LHCN-M2 (cell line): Measurements from ENCODE around the gene CSKMT. TPM values are rescaled to one million over a fixed set of nuclear protein-coding genes. Genes with fewer than 3 reads are reported as not detected.
"Not testable (repeated sequence)": the region's sequence is repeated elsewhere in the genome, so short reads cannot be mapped to it uniquely, and the experiment has no call there.

Source experiments
- DNase-seq: peaks from one replicate; pipeline ENCODE4 v3.0.0-alpha.2; 2012; ENCODE audit warnings: low read depth
- total RNA-seq: library from RNA; depleted of rRNA; stranded (reverse); fragments of >200 nt; gene quantifications from 2 replicates; pipeline ENCODE4 v1.2.3, GENCODE V29; 2014

CSKMT gene
- total RNA-seq, 1 experiment from 2014 or later, result 8.7 TPM

DNA sequence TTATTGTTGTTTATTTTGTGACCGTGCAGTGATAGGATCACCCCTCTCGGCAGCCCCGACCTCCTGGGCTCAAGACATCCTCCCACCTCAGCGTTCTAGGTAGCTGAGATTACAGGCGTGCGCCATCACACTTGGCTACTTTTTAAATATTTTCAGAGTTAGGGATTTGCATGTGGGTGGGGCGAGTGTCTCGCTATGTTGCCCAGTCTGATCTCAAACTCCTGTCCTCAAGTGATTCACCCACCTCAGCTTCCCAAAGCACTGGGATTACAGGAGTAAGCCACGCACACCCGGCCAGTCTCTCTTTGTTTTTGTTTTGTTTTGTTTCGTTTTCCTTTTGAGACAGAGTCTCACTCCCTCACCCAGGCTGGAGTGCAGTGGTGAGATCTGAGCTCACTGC, 10.8 kb upstream of the CSKMT start:
- no peak for DNase-seq

DNA sequence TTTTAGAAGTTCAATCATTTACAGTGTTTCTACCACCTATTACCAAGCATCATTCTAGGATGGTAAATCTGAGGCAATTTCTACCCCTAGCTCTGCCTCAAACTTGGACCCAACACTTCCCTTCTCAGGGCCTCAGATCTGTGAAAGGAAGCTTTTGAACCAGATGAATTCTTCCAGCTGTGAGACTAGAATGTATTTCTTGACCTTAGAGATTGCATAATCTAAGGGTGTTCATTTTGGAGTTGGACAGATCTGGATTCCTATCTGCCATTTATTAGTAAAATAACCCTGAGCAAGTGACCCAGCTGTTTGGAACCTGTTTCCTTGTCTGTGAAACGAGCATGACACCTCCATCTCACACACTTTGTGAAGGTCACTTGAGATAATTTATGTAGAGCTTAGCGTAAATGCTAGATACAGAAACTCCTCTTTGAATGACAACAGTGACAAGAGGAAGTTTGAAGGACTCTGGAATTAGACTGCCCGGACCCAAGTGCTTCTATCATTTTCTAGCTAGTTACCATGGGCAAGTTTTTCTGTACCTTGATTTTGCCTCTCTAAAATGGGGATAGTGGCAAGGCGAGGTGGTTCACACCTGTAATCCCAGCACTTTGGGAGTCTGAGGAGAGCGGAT, 8.2 kb upstream of the CSKMT start:
- DNase-seq, result no peak

DNA sequence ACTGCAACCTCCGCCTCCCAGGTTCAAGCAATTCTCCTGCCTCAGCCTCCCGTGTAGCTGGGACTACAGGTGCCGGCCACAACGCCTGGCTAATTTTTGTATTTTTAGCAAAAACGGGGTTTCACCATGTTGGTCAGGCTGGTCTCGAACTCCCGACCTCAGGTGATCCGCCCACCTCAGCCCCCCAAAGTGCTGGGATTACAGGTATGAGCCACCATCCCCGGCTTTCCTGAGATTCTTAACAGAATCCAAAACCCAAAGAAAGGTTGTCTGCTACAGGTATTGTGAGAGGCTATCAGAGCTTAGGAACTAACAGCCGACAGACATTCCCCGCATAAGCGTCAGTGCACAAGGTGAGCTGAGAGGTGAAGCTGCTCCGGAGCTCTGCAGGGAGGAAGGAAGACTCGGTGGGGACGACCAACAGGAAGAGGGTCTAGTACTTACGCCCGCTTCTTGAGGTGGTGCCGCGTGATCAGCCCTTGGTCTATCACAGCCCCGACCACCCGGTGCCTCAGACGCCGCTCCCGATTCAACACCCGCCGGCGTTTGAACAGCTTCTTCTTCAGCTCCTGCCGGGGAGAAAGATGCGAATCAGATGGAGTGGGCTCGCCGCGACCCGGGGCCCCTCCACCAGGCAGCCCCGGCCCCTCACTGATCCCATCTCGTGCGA, 572 bp upstream of the CSKMT start:
- peak; percentile 44 for DNase-seq

DNA sequence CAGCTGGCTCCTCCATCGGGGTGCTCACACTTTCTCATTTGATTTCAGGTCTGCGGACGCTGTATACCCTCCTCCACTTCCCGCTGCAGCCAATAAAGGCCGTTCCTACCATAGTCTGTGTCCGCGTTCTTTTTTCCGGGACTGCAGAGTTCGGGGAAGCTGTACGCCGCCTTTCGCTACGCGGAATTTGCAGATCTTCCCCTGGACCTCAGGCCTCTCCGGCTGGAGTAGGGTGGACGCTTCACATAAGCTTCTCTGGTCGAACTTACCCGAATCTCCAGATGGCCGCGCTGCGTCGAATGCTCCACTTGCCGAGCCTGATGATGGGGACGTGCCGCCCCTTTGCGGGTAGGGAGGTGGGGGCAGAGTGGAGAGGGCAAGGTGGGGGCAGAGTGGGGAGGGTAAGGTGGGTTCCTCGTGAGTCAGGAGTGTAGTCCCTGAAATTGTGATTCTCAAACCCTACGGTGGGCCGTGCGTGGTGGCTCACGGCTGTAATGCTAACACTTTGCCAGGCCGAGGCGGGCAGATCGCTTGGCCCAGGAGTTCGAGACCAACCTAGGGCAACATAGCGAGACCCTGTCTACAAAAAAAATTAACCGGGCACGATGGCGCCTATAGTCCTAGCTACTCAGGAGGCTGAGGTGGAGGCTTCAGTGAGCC, 617 bp downstream of the CSKMT start:
- peak; percentile 52 for DNase-seq

DNA sequence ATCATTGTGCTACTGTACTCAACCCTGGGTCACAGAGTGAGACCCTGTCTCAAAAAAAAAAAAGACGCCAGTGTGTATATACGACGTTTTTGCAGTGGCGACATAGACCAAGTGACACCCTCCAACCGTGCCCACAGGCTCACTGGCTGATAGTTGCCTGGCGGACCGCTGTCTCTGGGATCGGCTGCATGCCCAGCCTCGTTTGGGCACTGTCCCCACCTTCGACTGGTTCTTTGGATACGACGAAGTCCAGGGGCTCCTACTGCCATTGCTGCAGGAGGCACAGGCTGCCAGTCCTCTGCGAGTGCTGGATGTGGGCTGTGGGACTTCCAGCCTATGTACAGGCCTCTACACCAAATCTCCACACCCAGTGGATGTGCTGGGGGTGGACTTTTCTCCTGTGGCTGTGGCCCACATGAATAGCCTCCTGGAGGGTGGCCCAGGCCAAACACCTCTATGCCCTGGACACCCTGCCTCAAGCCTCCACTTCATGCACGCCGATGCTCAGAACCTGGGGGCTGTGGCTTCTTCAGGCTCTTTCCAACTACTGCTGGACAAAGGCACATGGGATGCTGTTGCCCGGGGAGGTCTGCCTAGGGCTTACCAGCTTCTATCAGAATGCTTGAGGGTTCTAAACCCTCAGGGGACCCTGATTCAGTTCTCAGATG, 1.3 kb downstream of the CSKMT start:
- DNase-seq, result no peak

DNA sequence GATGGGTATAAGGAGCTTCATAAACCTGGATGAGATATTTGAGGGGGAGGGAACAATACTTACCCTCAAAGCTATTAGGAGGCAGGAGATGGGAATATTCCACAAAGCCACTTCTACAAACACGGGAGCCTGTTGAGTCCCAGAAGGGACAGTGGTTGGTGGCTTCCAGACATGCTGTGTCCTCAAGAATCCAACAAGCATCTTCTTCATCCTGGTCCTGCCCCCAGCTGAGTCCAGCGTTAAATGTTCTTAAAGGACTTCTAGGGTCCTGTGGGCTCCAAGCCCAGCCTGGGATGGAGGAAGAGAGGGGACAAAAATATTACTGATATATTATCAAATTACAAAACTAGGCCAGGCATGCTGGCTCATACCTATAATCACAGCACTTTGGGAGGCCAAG, 2.3 kb downstream of the CSKMT start:
- no peak for DNase-seq

DNA sequence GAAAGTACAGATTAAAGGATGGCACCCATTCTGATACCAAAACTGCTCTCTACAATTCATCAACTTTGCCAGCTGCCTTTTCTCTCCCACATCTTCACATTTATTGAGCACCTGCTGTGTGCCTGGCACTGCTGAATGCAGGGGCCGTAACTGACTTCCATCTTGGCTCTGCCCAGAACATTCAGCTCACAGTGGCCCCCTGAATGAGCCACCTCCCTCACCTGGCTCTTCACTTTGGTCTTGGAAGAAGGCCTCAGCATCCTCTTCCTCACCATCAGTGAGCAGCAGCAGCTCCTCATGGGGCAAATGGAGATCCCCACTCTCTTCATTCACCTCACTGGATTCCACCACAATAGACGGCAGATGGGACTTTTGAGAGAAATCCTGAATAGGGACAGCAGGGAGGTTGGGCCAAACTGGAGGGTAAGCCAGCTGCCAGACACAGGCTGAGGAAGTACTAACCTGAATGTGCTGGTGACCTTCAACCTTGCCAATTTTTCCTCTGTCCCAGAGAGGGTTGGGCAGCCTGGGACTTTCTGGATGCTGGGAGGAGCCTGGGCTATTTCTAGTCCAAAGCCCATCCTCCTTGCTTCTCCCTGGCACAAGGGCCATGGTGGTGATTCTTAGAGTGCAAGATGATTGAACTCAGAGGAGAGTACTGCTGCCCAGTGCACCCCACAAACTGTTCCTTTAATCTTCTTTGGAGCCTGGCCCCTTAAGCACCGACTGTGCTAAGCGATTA, 4.5 kb downstream of the CSKMT start:
- DNase-seq, result no peak

DNA sequence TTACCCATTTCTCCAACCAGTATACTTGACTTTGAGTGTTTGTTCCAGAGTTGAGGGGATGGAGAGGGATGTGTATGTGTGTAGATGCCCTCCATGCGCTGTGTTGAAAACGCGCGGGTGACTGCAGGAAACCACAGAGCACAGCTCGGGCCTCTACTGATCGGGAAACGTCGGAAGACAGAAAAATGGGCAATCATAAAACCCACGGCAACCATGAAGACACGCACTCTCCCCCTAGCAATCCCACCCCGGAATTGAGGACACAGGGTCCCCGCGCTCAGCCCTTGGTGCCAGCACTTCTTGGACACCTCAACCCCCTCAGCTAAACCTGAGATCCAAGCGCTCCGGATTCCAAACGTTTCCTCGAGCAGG, 6.1 kb downstream of the CSKMT start:
- no peak for DNase-seq

DNA sequence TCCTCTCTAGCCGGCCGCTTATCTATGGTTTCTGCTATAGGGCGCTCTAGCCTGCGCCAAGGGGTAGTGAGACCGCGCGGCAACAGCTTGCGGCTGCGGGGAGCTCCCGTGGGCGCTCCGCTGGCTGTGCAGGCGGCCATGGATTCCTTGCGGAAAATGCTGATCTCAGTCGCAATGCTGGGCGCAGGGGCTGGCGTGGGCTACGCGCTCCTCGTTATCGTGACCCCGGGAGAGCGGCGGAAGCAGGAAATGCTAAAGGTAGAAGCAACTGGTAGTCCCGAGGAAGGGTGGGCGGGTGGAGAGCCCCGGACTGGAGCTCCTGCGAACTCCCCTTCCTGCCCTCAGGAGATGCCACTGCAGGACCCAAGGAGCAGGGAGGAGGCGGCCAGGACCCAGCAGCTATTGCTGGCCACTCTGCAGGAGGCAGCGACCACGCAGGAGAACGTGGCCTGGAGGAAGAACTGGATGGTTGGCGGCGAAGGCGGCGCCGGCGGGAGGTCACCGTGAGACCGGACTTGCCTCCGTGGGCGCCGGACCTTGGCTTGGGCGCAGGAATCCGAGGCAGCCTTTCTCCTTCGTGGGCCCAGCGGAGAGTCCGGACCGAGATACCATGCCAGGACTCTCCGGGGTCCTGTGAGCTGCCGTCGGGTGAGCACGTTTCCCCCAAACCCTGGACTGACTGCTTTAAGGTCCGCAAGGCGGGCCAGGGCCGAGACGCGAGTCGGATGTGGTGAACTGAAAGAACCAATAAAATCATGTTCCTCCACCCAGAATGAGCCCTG, 6.7 kb downstream of the CSKMT start, which contains the start of the genes LBHD1 and UQCC3:
Gene LBHD1 (minus strand): TSS at position 660 of the 782 bp plus-strand sequence. CDS start 2,236 bp downstream, outside the sequence.
Gene UQCC3 (plus strand): TSS at position 66 of the 782 bp plus-strand sequence. CDS start 73 bp downstream, at position 139.
- peak; percentile 88 for DNase-seq

DNA sequence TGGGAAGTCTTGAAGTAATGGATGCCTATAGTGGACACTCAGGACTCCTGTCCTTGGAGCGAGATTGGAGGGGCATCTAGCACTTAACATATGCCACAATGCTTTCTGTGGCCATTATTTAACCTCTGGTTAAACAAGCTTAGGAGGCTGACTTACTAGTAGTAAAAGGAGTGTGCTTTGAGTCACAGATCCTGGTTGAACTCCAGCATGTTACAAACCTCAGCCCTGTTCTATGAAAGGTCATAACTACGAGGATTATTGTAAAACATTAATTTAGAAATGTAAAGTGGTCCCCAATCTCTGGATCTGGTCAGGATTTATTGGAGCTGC, 8.0 kb downstream of the CSKMT start:
- DNase-seq, result no peak

DNA sequence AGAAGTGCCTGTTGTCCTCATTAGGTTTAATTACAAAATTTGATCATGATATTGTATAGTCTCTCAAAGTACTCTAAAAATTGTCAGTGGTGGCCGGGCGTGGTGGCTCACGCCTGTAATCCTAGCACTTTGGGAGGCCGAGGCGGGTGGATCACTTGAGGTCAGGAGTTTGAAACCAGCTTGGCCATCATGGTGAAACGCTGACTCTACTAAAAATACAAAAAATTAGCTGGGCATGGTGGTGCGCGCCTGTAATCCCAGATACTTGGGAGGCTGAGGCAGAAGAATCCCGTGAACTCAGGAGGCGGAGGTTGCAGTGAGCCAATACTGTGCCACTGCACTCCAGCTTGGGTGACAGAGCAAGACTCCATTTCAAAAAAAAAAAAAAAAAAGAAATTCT, 10.3 kb downstream of the CSKMT start:
- not testable (repeated sequence) for DNase-seq

DNA sequence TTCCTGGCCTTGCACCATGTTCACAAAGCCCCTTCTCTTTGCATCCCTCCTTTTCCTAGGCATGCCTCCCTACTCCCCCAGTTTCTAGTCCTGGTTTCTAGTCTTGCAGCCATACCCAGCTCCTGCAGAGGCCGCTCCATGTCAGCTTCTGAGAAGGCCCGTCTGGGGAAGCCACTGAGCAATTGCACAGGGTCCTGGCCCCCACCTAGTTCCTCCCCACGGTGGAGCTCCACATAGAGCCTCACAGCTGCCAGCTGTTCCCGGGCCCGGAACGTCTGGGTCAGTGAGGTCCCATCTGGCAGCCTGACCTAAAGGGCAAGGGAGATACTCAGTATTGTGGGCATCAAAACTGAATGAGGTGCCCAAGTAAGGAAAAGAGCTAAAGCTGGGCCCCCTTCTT, 11.6 kb downstream of the CSKMT start:
- no peak for DNase-seq

DNA sequence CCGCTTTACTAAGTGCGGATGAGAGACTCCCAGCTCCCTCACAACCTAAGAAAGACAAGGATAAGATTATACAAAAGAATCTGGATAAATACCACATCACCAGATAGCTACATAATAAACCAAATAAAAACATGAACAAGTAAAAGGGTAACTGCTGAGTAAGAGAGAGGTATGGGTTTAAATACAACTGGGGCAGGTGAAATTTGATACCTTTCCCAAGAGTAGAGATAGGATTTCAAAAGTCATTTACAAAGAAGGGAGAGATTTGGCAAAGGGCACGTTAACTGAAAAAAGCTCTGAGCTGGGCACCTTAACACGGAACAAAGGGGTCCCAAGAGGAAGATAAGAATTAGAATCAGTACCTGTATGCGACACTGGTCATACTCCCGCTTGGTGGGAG, 12.0 kb downstream of the CSKMT start:
- no peak for DNase-seq

DNA sequence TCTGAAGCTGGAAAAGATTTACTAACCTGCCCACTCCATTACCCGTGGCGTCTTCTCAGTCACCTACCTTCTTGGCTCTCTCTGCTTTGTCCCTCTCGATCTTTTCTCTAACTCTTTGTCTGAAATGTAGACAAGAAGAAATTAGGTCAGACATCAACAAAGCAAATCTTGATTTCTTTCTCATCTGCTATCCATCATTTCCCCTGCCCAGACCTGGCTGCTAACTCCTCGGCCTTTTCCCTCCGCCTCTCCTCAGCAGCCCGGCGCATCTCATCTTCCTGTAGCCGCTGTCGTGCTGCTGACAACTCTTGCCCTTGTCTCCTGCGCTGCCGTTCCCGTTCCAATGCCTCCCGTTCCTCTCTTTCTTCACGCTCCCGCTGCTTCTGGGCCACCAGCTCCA, 12.6 kb downstream of the CSKMT start:
- no peak for DNase-seq

DNA sequence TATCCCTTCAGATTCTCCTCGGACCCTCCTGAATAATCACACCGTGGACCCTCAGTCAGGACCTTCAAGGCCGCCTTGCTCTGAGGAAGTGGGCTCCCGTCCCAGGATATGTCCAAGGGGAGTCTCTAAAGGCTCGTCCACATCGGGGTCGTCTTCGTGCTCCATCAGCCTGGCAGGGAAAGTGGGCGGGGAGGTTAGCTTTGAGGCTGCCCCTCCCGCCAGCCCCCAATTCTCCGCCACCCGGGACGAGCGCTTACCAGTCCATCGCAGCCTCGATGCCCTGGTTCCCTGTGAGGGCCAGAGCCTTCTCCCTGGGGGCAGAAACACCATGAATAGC, 13.3 kb downstream of the CSKMT start:
- no peak for DNase-seq

DNA sequence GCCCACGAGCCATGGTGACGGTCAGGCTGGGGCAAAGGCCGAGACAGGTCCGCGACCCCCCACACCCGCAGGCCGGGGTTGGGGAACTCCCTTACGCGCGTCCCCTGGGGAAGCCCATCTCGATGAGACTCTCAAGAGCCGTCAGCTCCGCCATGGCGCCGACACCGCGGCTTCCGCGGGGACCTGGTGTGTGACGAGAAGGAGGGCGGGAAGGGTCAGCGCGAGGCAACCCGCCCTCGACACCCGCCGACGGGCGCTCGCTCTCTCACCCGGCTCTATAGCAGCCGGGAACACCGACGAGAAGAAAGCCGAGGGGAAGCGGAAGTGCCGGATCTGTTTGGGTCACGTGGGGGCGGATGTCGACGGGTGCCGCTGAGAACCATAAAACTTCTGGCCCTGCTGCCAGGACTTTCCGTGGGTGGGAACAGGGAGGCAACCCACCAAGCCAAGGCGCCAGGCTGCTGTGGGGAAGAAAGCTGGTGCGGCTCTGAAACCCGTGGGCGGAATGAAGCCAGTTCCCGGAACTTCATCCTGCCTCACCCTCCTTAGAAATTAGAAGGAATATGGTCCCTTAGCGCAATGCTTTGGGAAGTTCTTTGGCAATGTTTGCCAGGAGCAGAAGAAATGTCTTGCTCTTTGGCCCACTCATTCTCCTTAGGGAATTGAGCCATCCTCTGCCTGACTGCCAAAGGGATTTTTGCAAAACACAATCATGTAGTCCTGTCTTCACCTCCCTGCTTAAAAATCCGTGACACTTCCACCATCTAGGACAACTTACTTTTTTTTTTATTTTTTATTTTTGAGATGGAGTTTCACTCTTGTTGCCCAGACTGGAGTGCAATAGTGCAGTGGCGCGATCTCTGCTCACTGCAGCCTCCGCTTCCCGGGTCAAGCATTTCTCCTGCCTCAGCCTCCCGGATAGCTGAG, 13.9 kb downstream of the CSKMT start, which contains the start of gene UBXN1:
Gene UBXN1 (minus strand): TSS at position 304 of the 927 bp plus-strand sequence. CDS start 150 bp downstream, at position 154.
- DNase-seq, result peak; percentile 91

DNA sequence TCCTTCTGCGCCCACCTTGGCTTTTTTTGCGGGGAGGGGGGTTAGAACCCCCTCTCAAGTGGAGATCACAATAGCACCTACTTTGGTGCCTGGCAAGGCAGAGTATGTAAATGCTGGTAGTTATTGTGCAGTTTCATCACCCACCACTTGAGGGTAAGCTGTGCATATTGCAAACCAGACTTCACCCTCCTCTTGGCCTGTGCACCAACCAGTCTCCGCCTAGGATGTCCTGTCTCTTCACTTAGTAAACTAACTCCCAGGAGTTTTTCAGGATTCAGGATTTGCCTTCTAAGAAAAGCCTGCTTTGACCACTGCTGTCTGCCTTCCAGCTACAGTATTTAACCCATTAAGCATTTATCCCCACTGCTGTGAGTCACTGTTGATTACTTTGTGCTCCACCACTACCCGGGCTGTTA, 15.7 kb downstream of the CSKMT start:
- DNase-seq, result peak; percentile 87

DNA sequence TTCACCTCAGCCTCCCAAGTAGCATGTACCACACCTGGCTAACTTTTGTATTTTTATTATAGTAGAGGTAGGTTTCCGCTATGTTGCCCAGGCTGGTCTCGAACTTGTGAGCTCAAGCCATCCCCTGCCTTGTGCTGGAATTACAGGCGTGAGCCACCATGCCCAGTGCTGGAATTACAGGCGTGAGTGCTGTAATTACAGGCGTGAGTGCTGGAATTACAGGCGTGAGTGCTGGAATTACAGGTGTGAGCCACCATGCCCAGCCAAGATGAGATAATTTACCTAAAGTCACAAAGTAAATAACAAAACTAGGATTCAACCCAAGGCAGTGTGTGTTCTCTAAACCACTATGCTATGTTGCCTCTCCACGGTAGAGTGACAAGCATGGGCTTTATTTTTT, 17.4 kb downstream of the CSKMT start:
- no peak for DNase-seq

DNA sequence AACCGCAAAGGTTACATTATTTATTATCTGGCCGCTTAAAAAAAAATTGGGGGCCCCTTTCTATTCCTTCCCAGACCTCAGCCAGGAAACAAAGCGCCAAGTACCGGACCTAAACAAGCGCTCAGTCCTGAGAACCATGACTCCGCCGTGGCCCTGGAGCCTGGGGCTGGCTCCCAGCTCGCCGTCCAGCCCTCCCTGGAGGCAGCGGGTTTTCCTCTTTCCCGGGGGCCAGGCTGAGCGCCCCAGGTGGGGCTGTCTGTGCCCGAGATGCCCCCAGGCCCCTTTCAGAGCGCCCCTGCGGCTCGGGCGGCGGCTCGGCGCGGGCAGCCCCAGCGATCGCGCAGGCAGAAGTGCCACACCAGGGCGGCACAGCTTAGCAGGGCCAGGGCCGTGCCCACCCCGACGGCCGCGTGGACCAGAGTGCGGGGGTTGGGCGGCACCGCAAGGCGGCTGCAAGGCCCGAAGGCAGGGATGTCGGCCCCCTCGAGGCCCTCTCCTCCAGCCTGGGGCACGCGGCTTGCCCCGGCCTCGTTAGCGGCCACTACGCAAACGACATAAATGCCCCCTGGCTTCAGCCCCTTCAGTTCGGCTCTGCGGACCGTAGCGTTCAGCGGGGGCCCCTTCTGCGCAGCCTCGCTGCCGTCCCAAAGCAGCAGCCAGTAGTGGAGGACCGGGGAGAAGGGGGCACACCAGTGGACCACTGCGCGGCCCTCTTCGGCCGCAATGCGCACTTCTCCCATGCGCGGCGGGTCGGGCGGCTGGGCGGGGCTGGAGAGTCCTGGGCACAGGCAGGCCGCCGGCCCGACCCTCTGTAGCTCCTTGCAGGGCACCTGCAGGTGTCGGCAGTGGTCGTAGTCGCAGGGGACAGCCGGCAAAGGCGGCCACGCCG, 22.6 kb downstream of the CSKMT start:
- no peak for DNase-seq
